Measurements from ENCODE around the gene MPO.

MPO gene

DNA sequence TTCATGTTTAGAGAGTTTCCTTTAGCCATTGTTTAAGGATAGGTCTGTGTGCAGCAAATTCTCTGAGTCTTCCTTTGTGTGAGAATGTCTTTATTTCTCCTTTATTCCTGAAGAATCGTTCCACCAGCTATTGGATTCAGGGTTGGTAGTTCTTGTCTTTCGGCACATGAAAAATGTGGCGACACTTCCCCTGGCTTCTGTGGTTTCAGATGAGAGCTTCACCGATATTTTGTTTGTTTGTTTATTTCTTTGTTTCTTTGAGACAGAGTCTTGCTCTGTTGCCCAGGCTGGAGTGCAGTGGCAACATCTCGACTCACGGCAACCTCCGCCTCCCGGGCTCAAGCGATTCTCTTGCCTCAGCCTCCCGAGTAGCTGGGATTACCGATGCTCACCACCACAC is 18.6 kb downstream of the MPO start:
- DNase-seq, result no peak

DNA sequence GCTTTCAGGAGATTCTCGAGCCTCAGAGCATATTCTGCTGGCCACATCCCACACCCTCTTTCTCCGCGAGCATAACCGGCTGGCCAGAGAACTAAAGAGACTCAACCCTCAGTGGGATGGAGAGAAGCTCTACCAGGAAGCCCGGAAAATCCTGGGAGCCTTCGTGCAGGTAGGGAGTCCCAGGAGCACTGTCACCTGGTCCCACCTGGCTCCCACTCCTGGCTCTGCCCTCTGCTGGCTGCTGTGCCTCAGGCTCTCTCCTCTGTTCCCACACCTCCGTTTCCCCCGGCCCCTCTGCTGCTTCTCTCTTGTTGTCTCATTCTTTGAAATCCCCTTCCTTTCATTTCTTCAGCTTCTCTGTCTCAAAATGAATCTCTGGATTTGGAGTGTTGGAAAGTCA is 25.9 kb downstream of the MPO start:
- DNase-seq, result no peak

- no peak for DNase-seq
These were observed 27.7 kb downstream of the MPO start for GRCh38 chr17:58253082-58253481.

GRCh38 chr17:58252141-58252540 is 28.6 kb downstream of the MPO start:
- DNase-seq, result no peak

DNA sequence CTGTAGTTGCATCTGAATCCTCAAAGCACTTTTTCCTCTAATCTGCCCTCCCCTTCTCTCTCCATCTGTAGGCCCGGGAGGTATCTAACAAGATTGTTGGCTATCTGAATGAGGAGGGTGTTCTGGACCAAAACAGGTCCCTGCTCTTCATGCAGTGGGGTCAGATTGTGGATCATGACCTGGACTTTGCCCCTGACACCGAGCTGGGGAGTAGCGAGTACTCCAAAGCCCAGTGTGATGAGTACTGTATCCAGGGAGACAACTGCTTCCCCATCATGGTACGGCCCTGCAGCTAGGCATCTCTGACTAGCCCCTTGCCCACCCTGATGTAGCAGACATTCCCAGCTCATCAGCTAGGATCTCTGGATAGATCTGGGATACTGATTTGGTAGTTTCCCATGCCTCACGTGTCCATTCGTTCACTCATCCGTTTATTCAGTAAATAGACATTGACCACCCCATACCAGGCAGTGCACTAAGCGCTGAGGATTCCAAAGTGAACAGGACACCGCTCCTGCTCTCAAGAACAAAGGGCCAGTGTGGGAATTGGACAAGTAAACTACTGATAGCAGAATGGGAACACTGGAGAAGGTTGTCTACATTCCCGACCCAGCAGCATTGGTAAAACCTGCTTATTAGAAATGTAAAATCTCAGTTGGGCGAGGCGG is 30.3 kb downstream of the MPO start:
- no peak for DNase-seq

- peak; percentile 42 for DNase-seq
These were observed 31.2 kb downstream of the MPO start for GRCh38 chr17:58249270-58250133.

GRCh38 chr17:58248955-58249269 is 31.8 kb downstream of the MPO start:
- no peak for DNase-seq

- no peak for DNase-seq
These were observed 33.0 kb downstream of the MPO start for GRCh38 chr17:58247511-58248363.

GRCh38 chr17:58246781-58247180 is 34.0 kb downstream of the MPO start:
- no peak for DNase-seq

DNA sequence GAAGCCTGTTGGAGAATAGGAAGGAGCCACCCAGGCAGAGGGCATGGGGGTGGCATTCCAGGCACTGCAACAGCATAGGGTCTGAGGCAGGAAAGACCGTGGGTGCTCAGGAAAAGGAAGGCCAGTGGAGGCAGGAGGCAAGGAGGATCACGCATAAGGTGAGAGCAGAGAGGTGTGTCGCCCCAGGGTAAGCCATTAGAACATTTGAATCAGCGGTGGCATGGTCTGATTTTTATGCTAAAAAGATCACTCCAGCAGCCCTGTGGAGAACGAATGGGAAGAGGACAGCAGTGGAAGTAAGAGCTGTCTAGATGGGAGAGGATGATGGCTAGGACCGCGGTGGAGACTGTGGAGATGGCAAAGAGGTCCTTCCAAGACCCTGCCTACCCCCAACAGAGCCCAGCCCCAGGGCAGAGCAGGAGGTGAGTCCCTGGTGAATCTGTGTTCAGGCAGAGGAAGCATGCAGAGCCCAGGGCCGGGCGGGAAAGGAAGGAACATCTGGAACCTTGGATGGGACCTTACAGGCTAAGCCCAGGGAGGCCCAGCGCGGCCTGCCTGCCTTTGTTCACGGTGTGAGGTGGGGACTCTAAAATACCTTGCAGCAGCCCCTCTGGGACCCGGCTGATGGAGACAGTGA is 34.5 kb downstream of the MPO start:
- no peak for DNase-seq

GRCh38 chr17:58245428-58246103 is 35.2 kb downstream of the MPO start:
- no peak for DNase-seq

DNA sequence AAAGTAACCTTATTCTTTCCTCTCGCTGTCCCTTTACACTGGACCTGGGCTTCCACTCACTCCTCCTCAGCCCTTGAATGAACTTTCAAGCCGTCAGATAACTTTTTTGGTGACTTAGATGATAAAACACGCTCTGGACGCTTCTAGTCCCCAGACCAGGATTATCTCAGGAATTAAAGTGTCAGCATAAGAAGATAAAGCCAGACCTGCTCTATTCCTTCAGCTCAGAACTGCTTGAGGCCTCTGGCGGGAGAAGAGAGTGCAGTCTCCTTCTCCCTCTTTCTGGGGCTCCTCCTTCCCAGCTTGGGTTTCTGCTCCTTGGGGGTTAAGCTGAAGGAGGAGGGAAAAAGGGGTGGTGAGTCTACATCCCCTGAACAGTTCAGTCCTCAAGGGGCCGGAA is 35.8 kb downstream of the MPO start:
- no peak for DNase-seq

GRCh38 chr17:58242171-58242784 is 38.5 kb downstream of the MPO start:
- no peak for DNase-seq

DNA sequence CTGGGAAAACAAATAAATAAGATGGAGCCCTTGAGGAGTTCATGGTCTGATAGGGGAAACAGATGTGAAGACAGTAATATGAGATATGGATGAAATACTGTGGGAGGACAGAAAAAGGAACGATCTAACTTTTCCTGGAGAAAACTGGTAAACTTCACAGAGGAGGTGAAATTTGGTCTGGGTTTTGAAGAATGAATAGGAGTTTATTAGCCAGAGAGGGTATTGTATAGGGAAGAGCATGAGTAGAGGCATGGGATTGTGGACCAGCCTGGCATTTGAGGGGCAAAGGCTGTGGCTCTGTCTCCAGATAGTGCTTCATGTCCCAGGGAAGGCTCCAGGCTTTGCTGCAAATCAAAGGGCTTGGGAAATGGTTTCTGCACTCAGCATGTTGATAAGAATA is 40.7 kb downstream of the MPO start:
- no peak for DNase-seq

GRCh38 chr17:58238147-58238634 is 42.5 kb downstream of the MPO start, which contains the start of gene LPO:
TSS of gene LPO (plus strand) at chr17:58238584. CDS start at chr17:58242980, 4,396 bp downstream.
- no peak for DNase-seq

GRCh38 chr17:58236394-58236793 is 44.3 kb downstream of the MPO start:
- DNase-seq, result no peak

GRCh38 chr17:58235821-58236220 is 44.9 kb downstream of the MPO start:
- no peak for DNase-seq

DNA sequence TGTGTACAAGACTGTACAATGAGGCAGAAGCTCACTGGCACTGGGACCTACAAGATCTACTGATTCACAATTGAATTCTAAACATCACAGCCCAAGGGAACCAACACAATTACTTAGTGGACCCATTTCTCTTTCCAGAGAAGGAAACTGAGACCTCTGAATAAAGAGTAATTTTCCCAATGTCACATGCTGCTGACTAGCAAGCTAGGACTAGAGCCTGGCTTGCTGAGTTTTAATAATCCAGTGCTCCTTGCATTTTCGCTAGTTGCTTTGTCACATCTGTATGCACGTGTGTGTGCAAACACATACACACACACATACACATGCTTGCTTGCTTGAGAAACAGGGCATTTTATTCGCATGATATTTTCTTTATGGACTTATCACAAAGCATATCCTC is 46.2 kb downstream of the MPO start:
- no peak for DNase-seq

GRCh38 chr17:58233543-58233942 is 47.2 kb downstream of the MPO start:
- DNase-seq, result no peak

DNA sequence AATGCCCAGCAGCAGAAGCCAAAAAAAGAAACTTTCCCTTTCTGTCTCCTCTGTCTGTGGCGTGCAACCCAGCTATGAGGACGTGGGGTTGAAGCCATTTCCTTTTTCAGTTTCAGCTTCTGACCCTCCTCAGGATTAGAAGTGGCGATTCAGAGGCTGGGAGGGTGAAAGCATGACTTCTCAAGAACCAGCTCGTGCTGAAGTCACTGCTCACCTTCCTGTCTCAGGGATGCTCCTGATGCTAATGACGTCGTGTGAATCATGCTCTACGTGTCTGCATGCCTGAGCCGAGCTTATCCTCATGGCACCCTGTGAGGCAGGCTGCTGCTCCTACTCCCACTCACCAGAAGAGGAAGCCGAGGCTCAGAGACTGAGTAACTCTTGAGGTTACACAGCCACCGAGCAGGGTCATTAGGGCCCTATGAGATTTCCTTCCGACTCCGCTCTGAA is 48.0 kb downstream of the MPO start:
- DNase-seq, result no peak

DNA sequence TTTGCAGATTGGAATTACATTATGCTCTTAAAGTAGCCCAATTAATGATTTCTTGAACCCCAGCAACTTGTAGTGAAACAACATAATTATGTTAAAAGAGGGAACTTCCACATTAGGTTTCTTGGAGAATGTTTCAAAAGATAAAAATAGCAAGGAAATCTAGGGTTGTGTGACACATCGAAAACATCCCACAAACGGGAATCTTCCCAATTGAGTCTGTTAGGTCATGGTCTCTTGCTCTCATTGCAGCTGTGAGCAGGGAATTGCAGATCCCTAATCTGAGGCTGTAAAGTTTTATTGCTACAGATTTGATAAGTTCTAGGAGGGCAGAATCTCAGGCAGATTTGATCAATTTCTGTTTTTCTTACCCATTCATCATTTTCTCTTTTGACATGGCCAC is 49.1 kb downstream of the MPO start:
- no peak for DNase-seq

DNA sequence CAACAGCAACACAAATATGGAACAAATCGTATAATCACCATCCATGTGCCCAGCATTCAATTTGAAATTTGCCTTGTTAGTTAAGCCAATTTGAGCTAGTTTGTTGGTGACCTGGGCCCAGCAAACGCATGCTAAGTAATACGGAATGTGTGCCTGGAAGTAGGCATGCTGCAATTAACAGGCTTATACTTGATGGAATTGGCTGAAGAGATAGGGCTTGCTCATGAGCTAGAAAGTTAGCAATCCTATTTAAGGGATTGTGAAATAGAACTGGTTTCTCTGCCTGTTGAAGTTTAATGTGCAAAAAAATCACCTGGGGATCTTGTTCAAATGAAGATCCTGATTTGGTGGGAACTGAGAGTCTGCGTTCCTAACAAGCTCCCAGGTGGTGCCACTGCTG is 50.9 kb downstream of the MPO start:
- DNase-seq, result no peak

Measured in NCI-H2227 treated with DMSO at 0.1 percent for 48 hours (cell line).